ENCODE measurements around the gene ABR. TPM values are rescaled to one million over a fixed set of nuclear protein-coding genes. Genes with fewer than 3 reads are reported as not detected.

Gene ABR
- total and polyA plus RNA-seq, 2 of the 8 experiments (the other 6 are each of a cell fraction or from before 2014, with no cell fraction given): 44.8 to 47.2 TPM

DNA sequence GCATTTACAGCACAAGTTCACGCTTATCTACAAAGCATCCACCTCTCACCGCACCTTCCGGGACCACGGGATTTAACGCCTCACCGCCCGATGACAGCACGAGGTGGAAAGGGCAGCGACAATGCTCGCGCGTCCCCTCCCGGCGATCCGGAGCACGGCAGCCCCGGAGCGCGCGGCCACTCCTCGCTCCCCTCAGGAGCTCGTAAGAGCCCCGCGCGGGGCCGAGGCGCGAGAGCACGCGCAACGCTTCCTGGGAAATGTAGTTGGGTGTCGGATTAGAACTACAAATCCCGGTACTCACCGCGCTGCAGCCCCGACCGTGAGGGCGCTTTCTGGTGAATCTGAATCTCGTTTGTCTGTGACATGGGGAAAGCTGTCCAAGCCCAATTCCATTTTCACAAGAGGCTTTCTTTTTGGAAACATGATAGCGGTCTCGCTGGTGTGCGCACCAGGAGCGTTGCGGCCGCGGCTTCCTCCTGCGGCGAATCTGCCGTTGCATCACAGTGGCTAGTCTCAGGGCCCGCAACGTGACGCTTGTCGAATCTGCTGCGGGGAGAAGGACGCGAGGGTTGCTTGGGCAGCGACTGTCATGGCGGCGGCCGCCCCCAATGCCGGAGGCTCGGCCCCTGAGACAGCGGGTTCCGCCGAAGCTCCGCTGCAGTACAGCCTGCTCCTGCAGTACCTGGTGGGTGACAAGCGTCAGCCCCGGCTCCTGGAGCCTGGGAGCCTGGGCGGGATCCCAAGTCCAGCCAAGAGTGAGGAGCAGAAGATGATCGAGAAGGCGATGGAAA is 183.0 kb downstream of the ABR start, which contains the start of gene TIMM22:
Gene TIMM22 (plus strand): TSS at position 576 of the 791 bp plus-strand sequence. CDS start 14 bp downstream, at position 590.
- H3K56ac ChIP-seq (replicated peaks; ENCODE audit: insufficient read length, low read depth, low read length): peak within 1 kb of the TSS; percentile 71
- peaks cover 9% of the 10 kb centered on the region; the same call in 1 of the 2 replicates for H3K23me2 ChIP-seq (ENCODE audit: low read depth, low read length)
- no peak within 1 kb of the TSS for H3K23ac ChIP-seq (ENCODE audit: insufficient read length)
- H3K4me1 ChIP-seq (replicated peaks in 1 of 4; ENCODE audit: control insufficient read depth in 3 of 4, insufficient read depth in 4 of 4, low read length in 3 of 4): peaks cover 0 to 5% (median 0%) of the 10 kb centered on the region in 4 experiments; a peak in 2 of 7 replicates
- no peak within 1 kb of the TSS for H3K14ac ChIP-seq (ENCODE audit: insufficient read length)
- H3K27me3 ChIP-seq (replicated peaks in 1 of 4; ENCODE audit: control insufficient read depth in 3 of 4, extremely low read depth in 1 of 4, insufficient read depth in 3 of 4, low read length in 3 of 4): no peaks in the 10 kb centered on the region; a peak in 1 of 7 replicates
- peak within 1 kb of the TSS; percentile 98 for H2AFZ ChIP-seq (ENCODE audit: low read length)
- 0 out of 2 replicates have a peak within 1 kb of the TSS, but pooled peaks have one; percentile 36 for H2BK15ac ChIP-seq (ENCODE audit: low read length)
- H2BK120ac ChIP-seq (replicated peaks; ENCODE audit: low read depth, low read length): peak within 1 kb of the TSS; percentile 85
- H2BK12ac ChIP-seq (ENCODE audit: low read depth, low read length): no peak within 1 kb of the TSS
- H3K18ac ChIP-seq (ENCODE audit: extremely low read depth, low read length): peak within 1 kb of the TSS; percentile 99; the same call in 1 of the 2 replicates
- no peak within 1 kb of the TSS for H2AK5ac ChIP-seq (ENCODE audit: low read depth, low read length)
- peaks cover 6 to 20% (median 14%) of the 10 kb centered on the region in 4 experiments for H3K36me3 ChIP-seq (ENCODE audit: control insufficient read depth in 2 of 4, insufficient read depth in 4 of 4, low read length in 3 of 4)
- 0 out of 2 replicates have a peak, but pooled peaks cover 4% of the 10 kb centered on the region for H3K79me1 ChIP-seq (ENCODE audit: low read depth, low read length)
- ChIA-PET POLR2A (ENCODE audit: partially characterized antibody) (interaction anchor here (0.7 to 2.3 kb wide), 11 partner anchors 11 to 257 kb away, joined by 3 to 8 read pairs (median 4); partner anchors contain the start of genes GLOD4 and NXN), CTCF (ENCODE audit: partially characterized antibody) (interaction anchor here (0.5 to 12.7 kb wide), 38 partner anchors 8 to 299 kb away, joined by 3 to 144 read pairs (median 4); partner anchors contain the start of genes GEMIN4, GLOD4, MRM3 and NXN)
- H4K20me1 ChIP-seq (replicated peaks in 1 of 2; ENCODE audit: control insufficient read depth in 1 of 2, insufficient read depth in 2 of 2, low read length in 2 of 2): peaks cover 2 to 4% of the 10 kb centered on the region in 2 experiments
- WGBS, 2 experiments (ENCODE audit: extremely low coverage in 1 of 2, insufficient coverage in 1 of 2, insufficient read length in 1 of 2, insufficient replicate concordance in 2 of 2, low coverage in 1 of 2, low lambda C conversion rate in 2 of 2, missing lambda C conversion rate in 1 of 2): 3% methylated on average over 64 of the region's 71 CpGs; no CpG with 5 or more reads in 1 of the 2 experiments
- peak within 1 kb of the TSS; percentile 96 for H2BK5ac ChIP-seq (ENCODE audit: low read depth, low read length)
- peak within 1 kb of the TSS; percentile 86 to 99 (median 94) for H3K4me3 ChIP-seq (ENCODE audit: extremely low read depth in 1 of 4, insufficient read depth in 2 of 4, low read depth in 3 of 4, low read length in 4 of 4)
- peak within 1 kb of the TSS; percentile 32 to 73 for H3K4me2 ChIP-seq (ENCODE audit: insufficient read depth in 1 of 2, low read depth in 2 of 2, low read length in 2 of 2)
- H4K91ac ChIP-seq (replicated peaks; ENCODE audit: insufficient read length, low read length): peak within 1 kb of the TSS; percentile 87
- peak within 1 kb of the TSS; percentile 92 for H3K27ac ChIP-seq (ENCODE audit: low read depth, low read length)
- H4K8ac ChIP-seq (ENCODE audit: extremely low read depth, insufficient read depth, low read length): peak within 1 kb of the TSS; percentile 97
- H4K5ac ChIP-seq (ENCODE audit: insufficient read length, low read depth, low read length): peak within 1 kb of the TSS; percentile 95
- H3K79me2 ChIP-seq (ENCODE audit: control insufficient read depth in 1 of 2, insufficient read depth in 2 of 2, low read length in 2 of 2): peaks cover 0 to 13% of the 10 kb centered on the region in 2 experiments; a peak in 2 of 4 replicates
- H3K4ac ChIP-seq (replicated peaks; ENCODE audit: insufficient read length, low read depth, low read length): peak within 1 kb of the TSS; percentile 8
- DNase-seq (ENCODE audit: low read depth in 1 of 2, low spot score in 2 of 2) (peak; percentile 94 to 97), FAIRE-seq (peak; percentile 63)
- H3K9me3 ChIP-seq (ENCODE audit: insufficient read depth in 2 of 2, low read depth in 1 of 2, low read length in 1 of 2): no peaks in the 10 kb centered on the region
- peak within 1 kb of the TSS; percentile 24; the same call in 1 of the 2 replicates for H2BK20ac ChIP-seq (ENCODE audit: low read length)
- H3K9ac ChIP-seq (replicated peaks in 1 of 4; ENCODE audit: extremely low read depth in 1 of 4, low read depth in 3 of 4, low read length in 3 of 4): peak within 1 kb of the TSS; percentile 76 to 90 (median 84)
- peak; percentile 91 to 93 for TF ChIP-seq RAD21 (IDR thresholded peaks at IDR 0.05 in 1 of 2, conservative IDR thresholded peaks at IDR 0.05 in 1 of 2; ENCODE audit: low read depth in 2 of 2, low read length in 2 of 2)
- TF ChIP-seq NRF1 (IDR thresholded peaks at IDR 0.05; ENCODE audit: low read depth, low read length): no peak
- TF ChIP-seq SIX5 (IDR thresholded peaks at IDR 0.05; ENCODE audit: low read depth, low read length): peak; percentile 63
- TF ChIP-seq ZNF274 (IDR thresholded peaks at IDR 0.05; ENCODE audit: borderline replicate concordance, extremely low read depth, low read length): no peak
- TF ChIP-seq CTBP2 (IDR thresholded peaks at IDR 0.05; ENCODE audit: borderline replicate concordance, insufficient read depth, insufficient read length, low read length): no peak
- TF ChIP-seq BRCA1 (IDR thresholded peaks at IDR 0.05; ENCODE audit: low read depth, low read length): peak; percentile 56
- no peak for TF ChIP-seq HDAC6 (IDR thresholded peaks at IDR 0.05; ENCODE audit: low read depth, low read length)
- TF ChIP-seq, protein P1, sequence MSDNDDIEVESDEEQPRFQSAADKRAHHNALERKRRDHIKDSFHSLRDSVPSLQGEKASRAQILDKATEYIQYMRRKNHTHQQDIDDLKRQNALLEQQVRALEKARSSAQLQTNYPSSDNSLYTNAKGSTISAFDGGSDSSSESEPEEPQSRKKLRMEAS (IDR thresholded peaks at IDR 0.05): peak; percentile 99
- TF ChIP-seq USF2 (IDR thresholded peaks at IDR 0.05; ENCODE audit: low read length): no peak; the same call in 1 of the 2 replicates
